BJ (cell line): ENCODE results near the gene SYCN. TPM values are rescaled to one million over a fixed set of nuclear protein-coding genes. Genes with fewer than 3 reads are reported as not detected.

Experiments used
- CTCF ChIA-PET: fragments of 350-600 bp; formaldehyde crosslinking; extraction: SDS; loops from one replicate; lab custom pipeline; 2021; ENCODE audit warnings: antibody characterized with exemption, inconsistent platforms; lab: Yijun Ruan, JAX
- POLR2A ChIA-PET: fragments of 300-600 bp; sonication (Branson Sonifier 250); formaldehyde crosslinking; extraction: SDS; loops from one replicate; lab custom pipeline; 2021; ENCODE audit warnings: antibody characterized with exemption; lab: Charles Lee
- DNase-seq: peaks from one replicate; pipeline ENCODE4 v3.0.0-alpha.2; 2011; ENCODE audit warnings: low read depth
- H3K27me3 ChIP-seq: 2 replicates; pipeline ENCODE4 v1.6.0; 2011; ENCODE audit warnings: low read length; ENCODE audit not compliant: control insufficient read depth, insufficient read depth
- H3K36me3 ChIP-seq: 2 replicates; pipeline ENCODE4 v1.5.1; 2011; ENCODE audit warnings: low read length; ENCODE audit not compliant: control insufficient read depth, insufficient read depth
- H3K4me3 ChIP-seq: 2 replicates; pipeline ENCODE4 v1.5.1; 2011; ENCODE audit warnings: low read depth, mild to moderate bottlenecking, control low read depth, low read length
- polyA plus RNA-seq: library from polyadenylated mRNA; depleted of rRNA; stranded (reverse); fragments of >200 nt; gene quantifications from 2 replicates; pipeline ENCODE4 v1.2.3, GENCODE V29; 2011
- TF ChIP-seq, protein P1 (sequence below): IDR thresholded peaks from 2 replicates; pipeline ENCODE4 v1.5.1; 2011; ENCODE audit warnings: low read depth, mild to moderate bottlenecking, control low read depth, inconsistent platforms, low read length, moderate library complexity; ENCODE audit not compliant: insufficient read depth

Gene SYCN
- polyA plus RNA-seq, 1 experiment, result not detected

DNA sequence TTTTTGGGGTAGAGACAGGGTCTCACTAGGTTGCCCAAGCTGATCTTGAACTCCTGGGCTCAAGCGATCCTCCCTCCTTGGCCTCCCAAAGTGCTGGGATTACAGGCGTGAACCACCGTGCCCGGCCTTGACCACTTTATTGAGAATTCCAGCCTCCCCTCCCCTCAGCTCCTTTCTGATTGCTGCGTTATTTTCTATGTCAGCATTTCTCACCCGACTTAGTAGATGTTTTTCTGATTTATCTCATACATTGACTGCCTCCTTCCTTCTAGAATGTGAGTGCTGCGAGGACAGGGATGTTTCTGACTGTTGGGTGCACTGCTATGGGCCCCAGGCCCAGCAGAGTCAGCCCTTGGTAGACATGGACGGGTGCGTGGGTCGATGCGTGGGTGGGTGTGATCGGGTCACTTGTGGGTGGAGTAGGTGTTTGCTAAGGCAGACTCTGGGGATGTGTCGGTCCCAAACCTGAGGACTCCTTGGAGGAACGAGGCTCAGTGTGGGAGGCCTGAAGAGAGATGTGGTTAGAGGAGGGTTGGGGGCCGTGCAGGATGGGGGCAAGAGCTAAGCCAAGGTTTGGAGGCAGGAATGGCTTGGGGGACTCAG is 41.5 kb downstream of the SYCN start:
- H3K36me3 ChIP-seq, result peaks cover 3% of the 10 kb centered on the region; the same call in 1 of the 2 replicates
- no peak for DNase-seq
- H3K4me3 ChIP-seq, result no peak overlapping the region
- no peaks in the 10 kb centered on the region for H3K27me3 ChIP-seq
- ChIA-PET POLR2A (no interaction called here), CTCF (interaction anchor here (1.1 kb wide), 1 partner anchor 35 kb away, joined by 3 read pairs; no protein-coding TSS in a partner anchor)
- TF ChIP-seq, protein P1, sequence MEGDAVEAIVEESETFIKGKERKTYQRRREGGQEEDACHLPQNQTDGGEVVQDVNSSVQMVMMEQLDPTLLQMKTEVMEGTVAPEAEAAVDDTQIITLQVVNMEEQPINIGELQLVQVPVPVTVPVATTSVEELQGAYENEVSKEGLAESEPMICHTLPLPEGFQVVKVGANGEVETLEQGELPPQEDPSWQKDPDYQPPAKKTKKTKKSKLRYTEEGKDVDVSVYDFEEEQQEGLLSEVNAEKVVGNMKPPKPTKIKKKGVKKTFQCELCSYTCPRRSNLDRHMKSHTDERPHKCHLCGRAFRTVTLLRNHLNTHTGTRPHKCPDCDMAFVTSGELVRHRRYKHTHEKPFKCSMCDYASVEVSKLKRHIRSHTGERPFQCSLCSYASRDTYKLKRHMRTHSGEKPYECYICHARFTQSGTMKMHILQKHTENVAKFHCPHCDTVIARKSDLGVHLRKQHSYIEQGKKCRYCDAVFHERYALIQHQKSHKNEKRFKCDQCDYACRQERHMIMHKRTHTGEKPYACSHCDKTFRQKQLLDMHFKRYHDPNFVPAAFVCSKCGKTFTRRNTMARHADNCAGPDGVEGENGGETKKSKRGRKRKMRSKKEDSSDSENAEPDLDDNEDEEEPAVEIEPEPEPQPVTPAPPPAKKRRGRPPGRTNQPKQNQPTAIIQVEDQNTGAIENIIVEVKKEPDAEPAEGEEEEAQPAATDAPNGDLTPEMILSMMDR, result no peak

DNA sequence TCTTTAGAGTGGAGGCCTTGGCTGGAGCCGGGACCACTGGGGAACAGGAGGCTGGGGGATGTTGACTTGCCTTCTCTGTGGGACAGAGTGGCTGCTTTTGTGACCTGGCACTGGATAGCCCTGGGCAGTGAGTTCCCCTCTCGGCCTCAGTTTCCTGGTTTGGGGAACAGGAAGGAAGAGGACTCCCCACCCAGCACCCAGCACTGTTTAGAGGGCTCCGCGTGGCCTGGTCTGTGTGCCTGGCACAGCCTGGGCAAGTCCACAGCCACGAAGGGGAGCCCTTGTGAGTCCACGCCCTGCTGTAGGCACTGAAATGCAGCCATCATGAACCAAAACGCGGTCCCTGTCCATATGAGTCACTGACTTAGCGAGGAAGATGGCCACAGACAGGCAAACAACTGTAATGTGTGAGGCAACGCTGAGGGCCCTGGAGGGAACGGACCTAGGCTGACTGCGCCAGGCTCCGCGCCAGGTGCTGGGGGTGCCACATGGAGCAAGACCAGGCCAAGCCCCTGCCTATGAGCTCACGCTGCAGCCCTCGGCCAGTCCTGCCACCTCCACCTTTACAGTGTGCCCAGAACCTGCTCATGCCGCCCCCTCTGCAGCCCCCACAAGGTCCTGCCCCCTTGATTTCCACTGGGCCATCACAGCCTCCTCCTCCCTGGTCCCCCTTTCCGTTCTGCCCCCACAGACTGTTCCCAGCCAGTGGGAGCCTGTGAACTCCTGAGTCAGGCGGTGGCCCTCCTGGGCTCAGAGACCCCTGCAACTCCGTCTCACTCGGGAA is 43.0 kb downstream of the SYCN start:
- no peak overlapping the region for H3K4me3 ChIP-seq
- DNase-seq, result no peak
- ChIA-PET POLR2A (no interaction called here), CTCF (no interaction called here)
- H3K27me3 ChIP-seq, result no peaks in the 10 kb centered on the region
- H3K36me3 ChIP-seq, result peaks cover 3% of the 10 kb centered on the region; the same call in 1 of the 2 replicates
- TF ChIP-seq, protein P1, result no peak

- Histone ChIP-seq H3K4me3 (no peak overlapping the region), H3K27me3 (no peaks in the 10 kb centered on the region), H3K36me3 (peaks cover 3% of the 10 kb centered on the region; the same call in 1 of the 2 replicates)
- CTCF ChIA-PET, result no interaction called here
- no peak for DNase-seq
- POLR2A ChIA-PET, result no interaction called here
- TF ChIP-seq, protein P1, result no peak
Measured at GRCh38 chr19:39160523-39160861, 43.6 kb downstream of the SYCN start.

DNA sequence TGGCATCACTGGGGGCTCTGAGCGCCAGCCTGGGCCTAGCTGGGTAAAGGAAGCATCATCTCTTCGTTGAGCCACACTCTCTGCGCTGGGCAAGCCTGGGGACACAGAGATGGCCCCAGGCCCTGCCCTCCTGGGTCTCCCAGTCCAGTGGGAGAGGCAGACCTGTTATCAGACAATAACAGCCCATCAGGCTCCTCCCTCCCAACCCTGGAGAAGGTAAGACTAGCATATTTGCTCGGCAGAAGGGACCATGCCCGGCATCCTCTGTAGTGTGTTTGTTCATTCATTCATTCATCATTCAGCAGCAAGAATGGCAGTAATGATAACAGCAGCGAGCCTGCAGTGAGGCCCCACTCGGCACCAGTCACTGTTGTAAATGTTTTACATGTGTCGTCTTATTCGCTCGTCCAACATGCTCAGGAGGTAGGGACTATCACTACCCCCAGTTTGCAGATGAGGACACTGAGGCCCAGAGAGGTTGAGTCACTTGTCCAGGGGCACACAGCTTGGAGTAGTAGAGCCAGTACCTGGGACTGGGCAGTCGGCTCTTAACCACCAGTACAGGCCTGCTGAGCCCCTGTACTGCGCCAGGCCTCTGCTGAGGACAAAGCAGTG is 45.3 kb downstream of the SYCN start:
- H3K27me3 ChIP-seq, result no peaks in the 10 kb centered on the region
- ChIA-PET POLR2A (no interaction called here), CTCF (no interaction called here)
- no peak overlapping the region for H3K4me3 ChIP-seq
- TF ChIP-seq, protein P1, result no peak
- DNase-seq, result no peak
- peaks cover 3% of the 10 kb centered on the region; the same call in 1 of the 2 replicates for H3K36me3 ChIP-seq

DNA sequence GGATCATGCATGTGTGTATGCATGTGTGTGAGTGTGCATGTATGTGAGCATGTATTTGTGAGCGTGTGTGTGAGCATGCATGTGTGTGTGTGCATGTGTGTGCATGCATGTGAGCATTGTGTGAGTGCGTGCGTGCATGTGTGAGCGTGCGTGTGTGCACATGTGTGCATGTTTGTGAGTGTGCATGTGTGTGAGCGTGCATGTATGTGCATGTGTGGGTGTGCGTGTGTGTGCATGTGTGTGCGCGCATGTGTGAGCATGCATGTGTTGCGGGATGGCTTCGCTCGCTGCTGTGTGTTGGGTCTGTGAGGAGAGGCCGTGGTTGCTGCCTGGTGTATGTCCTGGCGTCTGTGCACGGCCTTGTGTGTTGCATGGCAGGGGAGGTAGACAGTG is 46.1 kb downstream of the SYCN start:
- DNase-seq, result no peak
- Histone ChIP-seq H3K4me3 (no peak overlapping the region), H3K27me3 (no peaks in the 10 kb centered on the region), H3K36me3 (peaks cover 3% of the 10 kb centered on the region; the same call in 1 of the 2 replicates)
- ChIA-PET CTCF (no interaction called here), POLR2A (no interaction called here)
- TF ChIP-seq, protein P1, result no peak
